Endodermal cell (in vitro differentiated cells): ENCODE data around the gene TMTC1. TPM values are rescaled to one million over a fixed set of nuclear protein-coding genes. Genes with fewer than 3 reads are reported as not detected.
A peak's percentile ranks its signal among the peaks of the same experiment; 100 is the strongest.

ENCODE experiments used
- DNase-seq: peaks from one replicate; pipeline ENCODE4 v3.0.0-alpha.2; 2017
- H3K27ac ChIP-seq: 2 replicates; pipeline ENCODE4 v1.5.1; 2013; ENCODE audit warnings: mild to moderate bottlenecking, low read depth, low read length, moderate library complexity
- H3K27me3 ChIP-seq: 2 replicates; pipeline ENCODE4 v1.6.1; 2013; ENCODE audit warnings: mild to moderate bottlenecking, low read length, moderate library complexity; ENCODE audit not compliant: insufficient read depth, control insufficient read depth, poor library complexity, severe bottlenecking
- H3K36me3 ChIP-seq: 2 replicates; pipeline ENCODE4 v1.7.0; 2013; ENCODE audit warnings: mild to moderate bottlenecking, low read length, moderate library complexity; ENCODE audit not compliant: control insufficient read depth, insufficient read depth
- H3K4me1 ChIP-seq: one replicate; pipeline ENCODE4 v1.7.0; 2013; ENCODE audit warnings: low read length; ENCODE audit not compliant: control insufficient read depth, insufficient read depth
- H3K4me3 ChIP-seq: 2 replicates; pipeline ENCODE4 v1.5.1; 2013; ENCODE audit warnings: mild to moderate bottlenecking, low read length, moderate library complexity
- H3K9ac ChIP-seq: 2 replicates; pipeline ENCODE4 v1.6.1; 2013; ENCODE audit warnings: mild to moderate bottlenecking, low read length, moderate library complexity; ENCODE audit not compliant: poor library complexity, severe bottlenecking; ENCODE audit errors: extremely low read depth
- H3K9me3 ChIP-seq: 2 replicates; pipeline ENCODE4 v1.6.1; 2013; ENCODE audit warnings: mild to moderate bottlenecking, low read length, moderate library complexity; ENCODE audit not compliant: control insufficient read depth
- H3K27ac Mint-ChIP-seq: 2 replicates; pipeline ENCODE4 v1.8.0; 2020; ENCODE audit warnings: mixed read lengths
- H3K27me3 Mint-ChIP-seq: 2 replicates; pipeline ENCODE4 v1.8.0; 2021; ENCODE audit warnings: mild to moderate bottlenecking, mixed read lengths; ENCODE audit not compliant: insufficient read depth
- H3K36me3 Mint-ChIP-seq: 2 replicates; pipeline ENCODE4 v1.8.0; 2020; ENCODE audit warnings: low read depth, mixed read lengths
- H3K4me1 Mint-ChIP-seq: 2 replicates; pipeline ENCODE4 v1.8.0; 2020; ENCODE audit warnings: mixed read lengths
- H3K4me3 Mint-ChIP-seq: 2 replicates; pipeline ENCODE4 v1.8.0; 2020; ENCODE audit warnings: mild to moderate bottlenecking, moderate library complexity, mixed read lengths
- H3K9me3 Mint-ChIP-seq: 2 replicates; pipeline ENCODE4 v1.8.0; 2020; ENCODE audit warnings: mild to moderate bottlenecking, mixed read lengths
- WGBS, 2 experiments: methylation state at CpG; one replicate each; pipeline versions ENCODE4 v1.1.5 to v1.1.7; 2013; ENCODE audit warnings: missing lambda C conversion rate in 2 of 2, mixed read lengths in 1 of 2; ENCODE audit not compliant: insufficient coverage in 1 of 2, insufficient read length in 1 of 2; 5-methylcytosine and 5-hydroxymethylcytosine counted together
- total RNA-seq, 2 donors: library from RNA; stranded (reverse); fragmentation: NEBNext Ultra II Directional in 1 of 2; extraction: Animal tissue kit (Norgen Biotek cat#: 25700) in 1 of 2; gene quantifications; 2 replicates in 1 of 2; 3 replicates in 1 of 2; pipeline ENCODE4 v1.2.1, GENCODE V29; 2021
- TF ChIP-seq, protein P1 (sequence below): fragments of 200-600 bp; sonication (generic); conservative IDR thresholded peaks from 2 replicates; pipeline ENCODE4 v1.5.0; 2021; ENCODE audit warnings: antibody characterized with exemption, mild to moderate bottlenecking

TMTC1 gene
- total RNA-seq, 2 donors from 2014 or later, result 31.6 to 71.0 TPM

DNA sequence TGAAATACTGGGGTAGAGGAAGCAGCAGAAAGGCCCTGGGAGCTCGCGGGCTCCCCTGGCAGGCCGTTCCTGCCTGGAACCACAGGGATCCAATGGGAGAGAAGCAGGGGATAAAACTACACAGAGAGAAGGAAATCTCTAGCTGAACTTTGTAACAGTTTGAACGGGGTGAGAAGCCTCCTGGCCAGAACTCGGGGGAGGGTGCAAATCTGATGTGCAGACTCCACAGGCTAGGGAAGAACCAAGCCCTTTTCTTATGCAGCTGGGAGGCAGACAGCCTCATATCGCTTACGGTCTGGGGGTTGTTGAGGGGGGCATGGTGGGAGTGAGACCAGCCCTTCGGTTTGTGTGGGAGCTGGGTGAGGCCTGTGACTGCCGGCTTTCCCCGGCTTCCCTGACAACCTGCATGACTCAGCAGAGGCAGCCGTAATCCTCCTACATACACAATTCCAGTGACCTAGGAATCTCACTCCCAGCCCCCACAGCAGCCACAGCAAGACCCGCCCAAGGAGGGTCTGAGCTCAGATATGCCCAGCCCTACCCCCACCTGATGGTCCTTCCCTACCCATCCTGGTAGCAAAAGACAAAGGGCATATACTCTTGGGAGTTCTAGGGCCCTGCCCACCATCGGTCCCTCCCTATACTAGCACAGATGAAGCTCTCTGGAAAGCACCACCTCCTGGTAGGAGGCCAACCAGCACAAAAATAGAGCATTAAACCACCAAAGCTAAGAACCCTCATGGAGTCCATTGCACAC is 143.0 kb downstream of the TMTC1 start:
- 34 to 49% methylated on average over 8 to 12 of the region's 13 CpGs for WGBS, 2 experiments

DNA sequence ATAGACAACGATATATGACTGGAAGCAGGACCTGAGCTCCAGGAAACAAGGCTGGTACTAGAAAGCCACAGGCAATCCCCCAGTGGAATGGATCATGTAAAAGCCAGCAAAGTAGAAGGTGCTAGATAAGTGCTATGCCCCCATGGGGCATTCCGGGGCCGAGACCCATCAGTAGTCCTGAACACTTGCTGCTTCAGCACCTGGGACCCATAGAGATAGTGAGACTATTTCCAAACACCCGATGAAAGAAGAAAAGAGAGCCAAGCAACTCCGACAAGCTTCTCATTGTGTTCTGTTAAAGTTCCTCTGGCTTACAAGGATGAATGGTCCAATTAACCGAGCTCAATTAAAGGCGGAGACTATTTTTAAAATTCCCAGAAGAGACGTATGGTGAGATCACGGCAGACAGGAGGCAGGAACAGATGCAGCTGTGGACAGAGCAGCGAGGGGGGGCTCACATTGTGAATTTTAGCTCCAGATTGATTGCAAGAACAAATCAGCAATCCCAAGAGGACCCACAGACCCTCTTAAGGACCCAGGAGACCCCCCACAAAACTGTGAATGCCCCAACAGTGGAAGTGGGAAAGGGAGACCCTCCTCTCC is 143.7 kb downstream of the TMTC1 start:
- peak overlapping the region; percentile 99 for H3K27ac Mint-ChIP-seq
- Histone ChIP-seq H3K9ac (peak overlapping the region; percentile 68), H3K9me3 (no peaks in the 10 kb centered on the region), H3K4me1 (peaks cover 9% of the 10 kb centered on the region), H3K27ac (no peak overlapping the region), H3K27me3 (no peaks in the 10 kb centered on the region), H3K36me3 (peaks cover 12% of the 10 kb centered on the region), H3K4me3 (peak overlapping the region; percentile 67)
- 83 to 86% methylated on average over 10 of the region's 10 CpGs for WGBS, 2 experiments
- H3K9me3 Mint-ChIP-seq, result peaks cover 19% of the 10 kb centered on the region
- TF ChIP-seq, protein P1, sequence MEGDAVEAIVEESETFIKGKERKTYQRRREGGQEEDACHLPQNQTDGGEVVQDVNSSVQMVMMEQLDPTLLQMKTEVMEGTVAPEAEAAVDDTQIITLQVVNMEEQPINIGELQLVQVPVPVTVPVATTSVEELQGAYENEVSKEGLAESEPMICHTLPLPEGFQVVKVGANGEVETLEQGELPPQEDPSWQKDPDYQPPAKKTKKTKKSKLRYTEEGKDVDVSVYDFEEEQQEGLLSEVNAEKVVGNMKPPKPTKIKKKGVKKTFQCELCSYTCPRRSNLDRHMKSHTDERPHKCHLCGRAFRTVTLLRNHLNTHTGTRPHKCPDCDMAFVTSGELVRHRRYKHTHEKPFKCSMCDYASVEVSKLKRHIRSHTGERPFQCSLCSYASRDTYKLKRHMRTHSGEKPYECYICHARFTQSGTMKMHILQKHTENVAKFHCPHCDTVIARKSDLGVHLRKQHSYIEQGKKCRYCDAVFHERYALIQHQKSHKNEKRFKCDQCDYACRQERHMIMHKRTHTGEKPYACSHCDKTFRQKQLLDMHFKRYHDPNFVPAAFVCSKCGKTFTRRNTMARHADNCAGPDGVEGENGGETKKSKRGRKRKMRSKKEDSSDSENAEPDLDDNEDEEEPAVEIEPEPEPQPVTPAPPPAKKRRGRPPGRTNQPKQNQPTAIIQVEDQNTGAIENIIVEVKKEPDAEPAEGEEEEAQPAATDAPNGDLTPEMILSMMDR, result no peak
- H3K4me1 Mint-ChIP-seq, result peaks cover 63% of the 10 kb centered on the region
- no peaks in the 10 kb centered on the region for H3K27me3 Mint-ChIP-seq
- DNase-seq, result peak; percentile 68
- H3K4me3 Mint-ChIP-seq, result peak overlapping the region; percentile 44
- H3K36me3 Mint-ChIP-seq, result peaks cover 42% of the 10 kb centered on the region

More for the DNA sequence above, 143.0 kb downstream of the TMTC1 start:
- H3K36me3 Mint-ChIP-seq, result peaks cover 39% of the 10 kb centered on the region
- H3K9ac ChIP-seq, result peak overlapping the region; percentile 68
- H3K27me3 Mint-ChIP-seq, result no peaks in the 10 kb centered on the region
- H3K27me3 ChIP-seq, result no peaks in the 10 kb centered on the region
- H3K4me1 ChIP-seq, result peaks cover 6% of the 10 kb centered on the region
- peak overlapping the region; percentile 44 for H3K4me3 Mint-ChIP-seq
- H3K27ac Mint-ChIP-seq, result peak overlapping the region; percentile 99
- peaks cover 55% of the 10 kb centered on the region for H3K4me1 Mint-ChIP-seq
- TF ChIP-seq, protein P1, result peak; percentile 67
- no peaks in the 10 kb centered on the region for H3K9me3 ChIP-seq
- H3K9me3 Mint-ChIP-seq, result peaks cover 19% of the 10 kb centered on the region
- peaks cover 12% of the 10 kb centered on the region for H3K36me3 ChIP-seq
- H3K27ac ChIP-seq, result no peak overlapping the region
- peak overlapping the region; percentile 67 for H3K4me3 ChIP-seq
- peak; percentile 97 for DNase-seq

DNA sequence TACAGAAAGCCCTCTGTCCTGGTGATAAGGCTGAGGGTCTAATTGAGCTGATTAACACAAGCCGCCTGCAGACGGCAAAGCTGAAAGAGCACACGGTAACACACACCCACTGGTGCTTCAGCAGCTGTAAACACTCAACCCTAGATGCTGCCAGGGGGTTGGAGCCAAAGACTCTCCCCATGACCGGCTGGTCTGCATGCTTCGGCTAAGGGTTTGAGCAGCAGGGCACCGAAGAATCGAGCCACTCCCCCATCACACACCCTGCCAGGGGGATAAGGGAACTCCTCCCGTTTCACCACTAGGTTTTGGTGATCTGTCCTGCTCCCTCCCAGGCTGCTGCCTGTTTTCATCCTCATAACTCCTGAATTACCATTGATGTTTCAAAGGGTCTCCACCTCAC is 145.2 kb downstream of the TMTC1 start:
- H3K27ac ChIP-seq, result no peak overlapping the region

More for the DNA sequence above, 145.2 kb downstream of the TMTC1 start:
- Histone ChIP-seq H3K36me3 (peaks cover 12% of the 10 kb centered on the region), H3K27me3 (no peaks in the 10 kb centered on the region), H3K4me3 (no peak overlapping the region), H3K4me1 (peaks cover 9% of the 10 kb centered on the region), H3K9ac (no peak overlapping the region), H3K9me3 (no peaks in the 10 kb centered on the region)
- peaks cover 54% of the 10 kb centered on the region for H3K36me3 Mint-ChIP-seq
- H3K4me3 Mint-ChIP-seq, result no peak overlapping the region
- peak; percentile 56 for DNase-seq
- no peaks in the 10 kb centered on the region for H3K27me3 Mint-ChIP-seq
- no peak overlapping the region for H3K27ac Mint-ChIP-seq
- TF ChIP-seq, protein P1, result peak; percentile 47
- H3K9me3 Mint-ChIP-seq, result peaks cover 19% of the 10 kb centered on the region
- WGBS, 2 experiments, result 90 to 100% methylated on average over 6 to 8 of the region's 8 CpGs
- peaks cover 70% of the 10 kb centered on the region for H3K4me1 Mint-ChIP-seq
